Thyroid gland (tissue), 4 donors: Measurements from ENCODE around the gene VWF.

Experiments used
- CTCF ChIP-seq, 6 experiments: fragments of 200-600 bp in 3 of 6; fragments of 450-650 bp in 3 of 6; sonication (generic) in 3 of 6; IDR thresholded peaks; one replicate each; pipeline ENCODE4 v1.5.1; 2016 to 2019; ENCODE audit warnings: antibody characterized with exemption in 6 of 6, mild to moderate bottlenecking in 2 of 6, inconsistent platforms in 1 of 6, moderate library complexity in 1 of 6
- POLR2A ChIP-seq, 2 donors: fragments of 450-650 bp; IDR thresholded peaks; one replicate each; pipeline ENCODE4 v1.6.1; 2017; ENCODE audit warnings: antibody characterized with exemption in 2 of 2, mild to moderate bottlenecking in 2 of 2, moderate library complexity in 1 of 2

- no peak for TF ChIP-seq POLR2A (IDR thresholded peaks at IDR 0.05)
- no peak for TF ChIP-seq CTCF (IDR thresholded peaks at IDR 0.05)
Observed at GRCh38 chr12:5916785-5917290, 207.6 kb downstream of the VWF start.
